Astrocyte (in vitro differentiated cells and primary cell): ENCODE measurements around the gene COL9A3. TPM values are rescaled to one million over a fixed set of nuclear protein-coding genes. Genes with fewer than 3 reads are reported as not detected.
A peak's percentile ranks its signal among the peaks of the same experiment; 100 is the strongest.

ENCODE experiments used
- DNase-seq: peaks from one replicate; pipeline ENCODE4 v3.0.0-alpha.2; 2010; ENCODE audit warnings: low read depth
- FAIRE-seq: peaks from 2 replicates; lab custom pipeline; 2011; peaks lifted over from hg19 to GRCh38; lab: Jason Lieb, UNC
- H2AFZ ChIP-seq: 2 replicates; pipeline ENCODE4 v1.6.0; 2012; ENCODE audit warnings: low read depth, low read length, inconsistent platforms
- H3K27ac ChIP-seq: 2 replicates; pipeline ENCODE4 v1.5.1; 2011; ENCODE audit warnings: low read depth, low read length, inconsistent platforms
- H3K27me3 ChIP-seq: 2 replicates; pipeline ENCODE4 v1.6.0; 2011; ENCODE audit warnings: low read length, inconsistent platforms; ENCODE audit not compliant: insufficient read depth
- H3K36me3 ChIP-seq: 2 replicates; pipeline ENCODE4 v1.5.1; 2011; ENCODE audit warnings: low read length, inconsistent platforms; ENCODE audit not compliant: insufficient read depth
- H3K4me1 ChIP-seq: 2 replicates; pipeline ENCODE4 v1.5.1; 2011; ENCODE audit warnings: low read length, inconsistent platforms; ENCODE audit not compliant: insufficient read depth
- H3K4me2 ChIP-seq: 2 replicates; pipeline ENCODE4 v1.6.0; 2012; ENCODE audit warnings: low read length, inconsistent platforms
- H3K4me3 ChIP-seq: 2 replicates; pipeline ENCODE4 v1.5.1; 2011; ENCODE audit warnings: low read depth, mild to moderate bottlenecking, low read length, inconsistent platforms; ENCODE audit not compliant: insufficient read depth
- H3K79me2 ChIP-seq: 2 replicates; pipeline ENCODE4 v1.6.0; 2012; ENCODE audit warnings: mild to moderate bottlenecking, low read length, inconsistent platforms; ENCODE audit not compliant: insufficient read depth
- H3K9ac ChIP-seq: 2 replicates; pipeline ENCODE4 v1.6.0; 2012; ENCODE audit warnings: mild to moderate bottlenecking, low read length, inconsistent platforms
- H3K9me3 ChIP-seq: 2 replicates; pipeline ENCODE4 v1.5.1; 2012; ENCODE audit warnings: low read depth, mild to moderate bottlenecking, low read length, inconsistent platforms; ENCODE audit not compliant: insufficient read depth
- H4K20me1 ChIP-seq: 2 replicates; pipeline ENCODE4 v1.6.0; 2012; ENCODE audit warnings: low read length, inconsistent platforms; ENCODE audit not compliant: insufficient read depth
- H3K27ac Mint-ChIP-seq: one replicate; pipeline ENCODE4 v1.8.0; 2021; ENCODE audit warnings: mild to moderate bottlenecking, mixed read lengths; ENCODE audit not compliant: unreplicated experiment
- H3K27me3 Mint-ChIP-seq: one replicate; pipeline ENCODE4 v1.8.0; 2021; ENCODE audit warnings: low read depth, mixed read lengths; ENCODE audit not compliant: unreplicated experiment
- H3K36me3 Mint-ChIP-seq: one replicate; pipeline ENCODE4 v1.8.0; 2021; ENCODE audit warnings: low read depth, mixed read lengths; ENCODE audit not compliant: unreplicated experiment
- H3K4me1 Mint-ChIP-seq: one replicate; pipeline ENCODE4 v1.8.0; 2021; ENCODE audit warnings: low read depth, mixed read lengths; ENCODE audit not compliant: unreplicated experiment
- H3K4me3 Mint-ChIP-seq: one replicate; pipeline ENCODE4 v1.8.0; 2021; ENCODE audit warnings: mild to moderate bottlenecking, moderate library complexity, mixed read lengths; ENCODE audit not compliant: unreplicated experiment
- H3K9me3 Mint-ChIP-seq: one replicate; pipeline ENCODE4 v1.8.0; 2021; ENCODE audit warnings: mild to moderate bottlenecking, mixed read lengths; ENCODE audit not compliant: unreplicated experiment
- CTCF ChIP-seq: IDR thresholded peaks from 2 replicates; pipeline ENCODE4 v1.5.1; 2011; ENCODE audit warnings: low read depth, mild to moderate bottlenecking, inconsistent platforms, low read length, moderate library complexity; ENCODE audit not compliant: insufficient read depth
- EZH2 ChIP-seq: IDR thresholded peaks from 2 replicates; pipeline ENCODE4 v1.6.1; 2012; ENCODE audit warnings: mild to moderate bottlenecking, low read length, inconsistent platforms; ENCODE audit not compliant: insufficient read depth
- total RNA-seq: library from RNA; stranded (reverse); gene quantifications from 2 replicates; pipeline ENCODE4 v1.2.1, GENCODE V29; 2021

The COL9A3 gene
- total RNA-seq, 1 donor from 2014 or later: 43.0 TPM

GRCh38 chr20:62790075-62790474 is 26.8 kb upstream of the COL9A3 start:
- no peak overlapping the region for H3K27ac Mint-ChIP-seq
- Histone ChIP-seq H3K4me1 (peaks cover 28% of the 10 kb centered on the region), H3K4me2 (no peak overlapping the region), H3K9me3 (no peaks in the 10 kb centered on the region), H3K4me3 (no peak overlapping the region), H2AFZ (no peak overlapping the region), H3K27ac (no peak overlapping the region), H3K9ac (no peak overlapping the region), H3K79me2 (no peaks in the 10 kb centered on the region), H4K20me1 (no peaks in the 10 kb centered on the region), H3K27me3 (peaks cover 9% of the 10 kb centered on the region), H3K36me3 (no peaks in the 10 kb centered on the region)
- H3K9me3 Mint-ChIP-seq: no peaks in the 10 kb centered on the region
- peaks cover 27% of the 10 kb centered on the region for H3K27me3 Mint-ChIP-seq
- H3K4me3 Mint-ChIP-seq: no peak overlapping the region
- no peak for FAIRE-seq
- TF ChIP-seq CTCF (no peak), EZH2 (no peak)
- DNase-seq: no peak
- H3K36me3 Mint-ChIP-seq: peaks cover 3% of the 10 kb centered on the region
- peaks cover 20% of the 10 kb centered on the region for H3K4me1 Mint-ChIP-seq

GRCh38 chr20:62791301-62792181 is 25.3 kb upstream of the COL9A3 start:
- DNase-seq: peak; percentile 70
- peaks cover 24% of the 10 kb centered on the region for H3K27me3 Mint-ChIP-seq
- no peak overlapping the region for H3K9ac ChIP-seq
- H3K9me3 ChIP-seq: no peaks in the 10 kb centered on the region
- no peaks in the 10 kb centered on the region for H3K9me3 Mint-ChIP-seq
- no peak overlapping the region for H3K4me3 ChIP-seq
- H3K27ac Mint-ChIP-seq: peak overlapping the region; percentile 99
- H3K36me3 Mint-ChIP-seq: peaks cover 4% of the 10 kb centered on the region
- peaks cover 9% of the 10 kb centered on the region for H3K27me3 ChIP-seq
- no peak overlapping the region for H3K27ac ChIP-seq
- H2AFZ ChIP-seq: peak overlapping the region; percentile 30
- peak overlapping the region; percentile 63 for H3K4me2 ChIP-seq
- H3K4me3 Mint-ChIP-seq: peak overlapping the region; percentile 80
- H3K79me2 ChIP-seq: no peaks in the 10 kb centered on the region
- no peaks in the 10 kb centered on the region for H4K20me1 ChIP-seq
- H3K4me1 Mint-ChIP-seq: peaks cover 21% of the 10 kb centered on the region
- TF ChIP-seq CTCF: peak; percentile 98
- no peak for TF ChIP-seq EZH2
- H3K36me3 ChIP-seq: no peaks in the 10 kb centered on the region
- FAIRE-seq: no peak
- peaks cover 32% of the 10 kb centered on the region for H3K4me1 ChIP-seq
